ENCODE data around the gene RASSF3. TPM values are rescaled to one million over a fixed set of nuclear protein-coding genes. Genes with fewer than 3 reads are reported as not detected.

The RASSF3 gene
- total and polyA plus RNA-seq, 2 experiments from 2014 or later = 4.8 to 23.6 TPM

DNA sequence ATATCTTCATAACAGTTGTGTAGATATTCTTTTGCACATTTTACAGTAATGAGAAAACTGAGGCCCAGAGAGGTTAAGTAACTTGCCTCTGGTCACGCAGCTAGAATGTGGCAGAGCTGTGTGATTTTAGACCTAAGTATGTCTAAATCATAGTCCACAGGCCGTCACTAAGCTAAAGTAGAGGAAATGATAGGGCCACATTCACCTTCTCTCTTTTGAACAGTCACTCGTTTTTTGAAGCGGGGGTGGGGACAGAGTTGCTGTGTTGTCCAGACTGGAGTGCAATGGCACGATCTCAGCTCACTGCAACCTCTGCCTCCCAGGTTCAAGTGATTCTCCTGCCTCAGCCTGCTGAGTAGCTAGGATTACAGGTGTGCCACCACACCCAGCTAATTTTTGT is 68.5 kb downstream of the RASSF3 start:
- no peaks in the 10 kb centered on the region for H3K9me3 ChIP-seq (ENCODE audit: low read depth)
- H3K4me3 ChIP-seq = no peak overlapping the region
- no peaks in the 10 kb centered on the region for H3K36me3 ChIP-seq
- TF ChIP-seq, protein P1, sequence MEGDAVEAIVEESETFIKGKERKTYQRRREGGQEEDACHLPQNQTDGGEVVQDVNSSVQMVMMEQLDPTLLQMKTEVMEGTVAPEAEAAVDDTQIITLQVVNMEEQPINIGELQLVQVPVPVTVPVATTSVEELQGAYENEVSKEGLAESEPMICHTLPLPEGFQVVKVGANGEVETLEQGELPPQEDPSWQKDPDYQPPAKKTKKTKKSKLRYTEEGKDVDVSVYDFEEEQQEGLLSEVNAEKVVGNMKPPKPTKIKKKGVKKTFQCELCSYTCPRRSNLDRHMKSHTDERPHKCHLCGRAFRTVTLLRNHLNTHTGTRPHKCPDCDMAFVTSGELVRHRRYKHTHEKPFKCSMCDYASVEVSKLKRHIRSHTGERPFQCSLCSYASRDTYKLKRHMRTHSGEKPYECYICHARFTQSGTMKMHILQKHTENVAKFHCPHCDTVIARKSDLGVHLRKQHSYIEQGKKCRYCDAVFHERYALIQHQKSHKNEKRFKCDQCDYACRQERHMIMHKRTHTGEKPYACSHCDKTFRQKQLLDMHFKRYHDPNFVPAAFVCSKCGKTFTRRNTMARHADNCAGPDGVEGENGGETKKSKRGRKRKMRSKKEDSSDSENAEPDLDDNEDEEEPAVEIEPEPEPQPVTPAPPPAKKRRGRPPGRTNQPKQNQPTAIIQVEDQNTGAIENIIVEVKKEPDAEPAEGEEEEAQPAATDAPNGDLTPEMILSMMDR (IDR thresholded peaks at IDR 0.05; ENCODE audit: low read depth, low read length) = no peak
- peaks cover 14% of the 10 kb centered on the region for H3K4me1 ChIP-seq (ENCODE audit: low read depth)
- DNase-seq (ENCODE audit: low read depth in 1 of 2, low spot score in 1 of 2) = no peak
- H3K27ac ChIP-seq = no peak overlapping the region
- H3K27me3 ChIP-seq = no peaks in the 10 kb centered on the region

- DNase-seq (ENCODE audit: low read depth in 1 of 2, low spot score in 1 of 2) = peak in 1 of 2 donors; percentile 62
- TF ChIP-seq, protein P1 (IDR thresholded peaks at IDR 0.05; ENCODE audit: low read depth, low read length) = no peak
- Histone ChIP-seq H3K4me3 (no peak overlapping the region), H3K9me3 (ENCODE audit: low read depth) (no peaks in the 10 kb centered on the region), H3K27ac (peak overlapping the region; percentile 39), H3K27me3 (no peaks in the 10 kb centered on the region), H3K36me3 (no peaks in the 10 kb centered on the region), H3K4me1 (ENCODE audit: low read depth) (peaks cover 12% of the 10 kb centered on the region)
These were observed 69.2 kb downstream of the RASSF3 start for GRCh38 chr12:64679487-64680001.

DNA sequence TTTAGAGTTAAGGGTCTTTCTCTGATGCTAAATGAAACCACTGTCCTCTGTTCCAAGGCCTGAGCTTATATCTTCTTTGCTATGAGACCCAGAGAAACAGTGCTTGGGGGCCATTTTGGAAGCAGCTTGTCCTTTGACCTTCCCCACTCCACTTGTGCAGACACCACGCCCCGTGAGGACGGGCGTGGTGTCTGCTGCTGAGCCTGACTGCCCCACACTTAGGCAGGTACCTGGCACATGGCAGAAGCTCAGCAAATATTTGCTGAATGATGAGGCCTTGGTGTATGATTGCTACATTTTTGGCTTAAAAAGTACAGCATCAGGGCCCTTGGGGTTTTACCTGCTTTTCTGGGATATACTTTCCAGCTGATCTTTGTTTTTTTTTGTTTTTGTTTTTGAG is 69.9 kb downstream of the RASSF3 start:
- no peaks in the 10 kb centered on the region for H3K9me3 ChIP-seq (ENCODE audit: low read depth)
- DNase-seq (ENCODE audit: low read depth in 1 of 2, low spot score in 1 of 2) = no peak
- no peak overlapping the region for H3K4me3 ChIP-seq
- peak overlapping the region; percentile 39 for H3K27ac ChIP-seq
- H3K36me3 ChIP-seq = peaks cover 4% of the 10 kb centered on the region
- no peaks in the 10 kb centered on the region for H3K27me3 ChIP-seq
- peaks cover 12% of the 10 kb centered on the region for H3K4me1 ChIP-seq (ENCODE audit: low read depth)
- TF ChIP-seq, protein P1 (IDR thresholded peaks at IDR 0.05; ENCODE audit: low read depth, low read length) = no peak

DNA sequence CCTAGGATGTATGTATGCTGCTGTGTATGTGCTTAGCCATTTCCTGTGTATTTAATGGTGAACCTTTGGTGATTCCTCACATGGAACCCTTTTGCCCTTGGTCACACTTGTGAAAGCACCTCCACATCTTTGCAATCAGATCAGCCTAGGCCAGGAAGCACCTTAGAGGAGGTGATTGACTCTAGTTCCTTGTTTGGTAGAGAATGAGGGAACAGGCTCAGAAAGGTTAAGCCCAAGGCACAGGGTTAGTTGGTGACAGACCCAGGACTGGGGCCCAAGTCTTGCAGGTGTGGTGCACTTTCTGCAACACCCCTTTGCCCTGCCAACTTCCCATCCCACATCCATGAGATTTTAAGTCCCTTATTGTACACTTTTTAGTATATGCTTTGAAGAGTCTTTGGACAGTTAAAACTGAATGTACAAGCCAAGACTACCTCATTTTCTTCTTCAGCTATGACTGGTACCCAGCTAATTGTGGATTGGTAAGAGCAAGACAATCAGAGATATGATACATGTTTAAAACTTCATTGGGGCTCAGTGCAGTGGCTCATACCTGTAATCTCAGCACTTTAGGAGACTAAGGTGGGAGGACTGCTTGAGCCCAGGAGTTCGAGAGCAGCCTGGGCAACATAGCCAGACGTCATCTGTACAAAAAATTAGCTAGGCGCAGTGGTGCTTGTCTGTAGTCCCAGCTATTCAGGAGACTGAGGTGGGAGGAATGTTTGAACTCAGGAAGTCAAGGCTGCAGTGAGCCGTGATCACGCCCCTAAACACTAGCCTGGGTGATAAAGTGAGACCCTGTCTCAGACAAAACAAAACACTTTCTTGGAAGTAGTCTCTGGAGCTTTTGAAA is 71.1 kb downstream of the RASSF3 start:
- no peak overlapping the region for H3K4me3 ChIP-seq
- TF ChIP-seq, protein P1 (IDR thresholded peaks at IDR 0.05; ENCODE audit: low read depth, low read length) = no peak
- no peak for DNase-seq (ENCODE audit: low read depth in 1 of 2, low spot score in 1 of 2)
- H3K9me3 ChIP-seq (ENCODE audit: low read depth) = no peaks in the 10 kb centered on the region
- peaks cover 7% of the 10 kb centered on the region for H3K36me3 ChIP-seq
- H3K27me3 ChIP-seq = no peaks in the 10 kb centered on the region
- H3K27ac ChIP-seq = peak overlapping the region; percentile 44
- peaks cover 12% of the 10 kb centered on the region for H3K4me1 ChIP-seq (ENCODE audit: low read depth)

- TF ChIP-seq, protein P1 (IDR thresholded peaks at IDR 0.05; ENCODE audit: low read depth, low read length) = no peak
- Histone ChIP-seq H3K4me3 (no peak overlapping the region), H3K9me3 (ENCODE audit: low read depth) (no peaks in the 10 kb centered on the region), H3K4me1 (ENCODE audit: low read depth) (peaks cover 12% of the 10 kb centered on the region), H3K27me3 (no peaks in the 10 kb centered on the region), H3K27ac (peak overlapping the region; percentile 69), H3K36me3 (peaks cover 17% of the 10 kb centered on the region)
- DNase-seq (ENCODE audit: low read depth in 1 of 2, low spot score in 1 of 2) = peak; percentile 45 to 97
These were observed 72.4 kb downstream of the RASSF3 start for GRCh38 chr12:64682572-64683277.
